ENCODE results near the gene ATG7.

ATG7 gene

DNA sequence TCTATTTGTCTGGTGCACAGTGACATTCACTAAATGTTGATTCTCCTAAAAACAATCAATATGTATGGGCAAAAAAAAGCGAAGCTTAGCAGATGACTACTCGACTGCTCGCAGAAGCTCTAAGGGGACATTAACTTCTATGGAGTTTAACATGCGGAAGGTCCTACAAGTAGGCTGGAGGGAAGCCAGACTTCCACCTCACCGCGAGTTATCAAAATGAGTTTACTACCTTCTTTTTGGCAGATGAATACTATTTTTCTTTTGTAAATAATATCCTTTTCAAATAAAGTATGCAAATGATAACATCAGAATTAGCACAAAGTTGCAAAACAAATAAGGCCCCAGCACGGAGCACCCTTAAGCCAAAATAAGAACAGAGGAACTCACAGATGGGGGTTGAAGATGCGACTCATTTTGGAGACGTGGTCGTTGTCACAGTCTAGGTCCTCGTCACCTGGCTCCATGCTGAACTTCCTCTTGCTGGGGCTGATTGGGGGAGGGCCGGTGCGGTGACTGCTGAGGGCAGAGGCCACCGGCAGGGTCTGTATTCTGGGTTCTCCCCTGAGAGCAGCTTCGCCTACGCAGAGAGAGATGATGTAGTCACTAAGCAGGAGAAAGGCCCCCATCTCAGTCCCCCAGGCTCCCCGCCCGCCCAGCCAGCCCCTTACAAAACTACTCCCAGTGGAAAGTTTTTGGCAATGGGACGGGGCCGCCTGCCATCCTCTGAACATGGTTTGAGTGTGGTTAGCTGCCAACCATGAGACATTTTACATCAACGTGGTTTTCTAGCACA lies 329.4 kb downstream of the ATG7 start:
- no peak for DNase-seq (ENCODE audit: low read depth)
- TF ChIP-seq, protein P1, sequence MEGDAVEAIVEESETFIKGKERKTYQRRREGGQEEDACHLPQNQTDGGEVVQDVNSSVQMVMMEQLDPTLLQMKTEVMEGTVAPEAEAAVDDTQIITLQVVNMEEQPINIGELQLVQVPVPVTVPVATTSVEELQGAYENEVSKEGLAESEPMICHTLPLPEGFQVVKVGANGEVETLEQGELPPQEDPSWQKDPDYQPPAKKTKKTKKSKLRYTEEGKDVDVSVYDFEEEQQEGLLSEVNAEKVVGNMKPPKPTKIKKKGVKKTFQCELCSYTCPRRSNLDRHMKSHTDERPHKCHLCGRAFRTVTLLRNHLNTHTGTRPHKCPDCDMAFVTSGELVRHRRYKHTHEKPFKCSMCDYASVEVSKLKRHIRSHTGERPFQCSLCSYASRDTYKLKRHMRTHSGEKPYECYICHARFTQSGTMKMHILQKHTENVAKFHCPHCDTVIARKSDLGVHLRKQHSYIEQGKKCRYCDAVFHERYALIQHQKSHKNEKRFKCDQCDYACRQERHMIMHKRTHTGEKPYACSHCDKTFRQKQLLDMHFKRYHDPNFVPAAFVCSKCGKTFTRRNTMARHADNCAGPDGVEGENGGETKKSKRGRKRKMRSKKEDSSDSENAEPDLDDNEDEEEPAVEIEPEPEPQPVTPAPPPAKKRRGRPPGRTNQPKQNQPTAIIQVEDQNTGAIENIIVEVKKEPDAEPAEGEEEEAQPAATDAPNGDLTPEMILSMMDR (conservative IDR thresholded peaks at IDR 0.05; ENCODE audit: low read depth, low read length): no peak
- H3K4me3 ChIP-seq (ENCODE audit: low read length): no peak overlapping the region

- no peak for DNase-seq (ENCODE audit: low read depth)
- no peak overlapping the region for H3K4me3 ChIP-seq (ENCODE audit: low read length)
- TF ChIP-seq, protein P1 (conservative IDR thresholded peaks at IDR 0.05; ENCODE audit: low read depth, low read length): no peak
These were observed 330.1 kb downstream of the ATG7 start for GRCh38 chr3:11602239-11602840.

DNA sequence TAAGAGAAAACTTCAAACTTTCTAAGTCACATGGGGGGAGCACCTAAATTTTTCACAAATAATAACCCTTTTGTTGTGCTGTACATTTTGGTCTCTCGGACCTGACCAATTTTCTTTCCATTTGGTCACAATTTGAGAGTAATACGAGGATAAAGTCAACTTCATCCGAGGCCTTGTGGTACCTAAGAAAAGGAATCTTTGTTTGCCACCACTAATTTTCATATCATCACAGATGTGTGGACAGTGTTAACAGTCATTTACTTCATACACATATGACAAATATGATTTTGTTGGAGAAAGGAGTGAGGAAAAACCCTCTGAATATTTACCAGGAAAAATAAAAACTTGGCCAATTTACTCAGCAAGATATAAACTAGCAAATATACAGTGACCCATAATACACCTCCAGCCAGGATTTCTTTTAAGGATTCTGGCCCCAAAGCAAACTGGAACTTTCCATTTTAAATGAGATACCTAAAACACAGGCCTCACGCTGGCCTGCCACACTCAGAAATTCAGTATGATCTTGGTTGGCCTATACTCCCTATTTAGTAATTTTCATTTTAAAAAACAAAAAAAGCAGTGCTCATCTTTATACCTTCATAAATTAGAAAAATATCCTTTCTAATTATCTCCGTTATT lies 330.8 kb downstream of the ATG7 start:
- DNase-seq (ENCODE audit: low read depth): no peak
- H3K4me3 ChIP-seq (ENCODE audit: low read length): no peak overlapping the region
- TF ChIP-seq, protein P1 (conservative IDR thresholded peaks at IDR 0.05; ENCODE audit: low read depth, low read length): no peak

DNA sequence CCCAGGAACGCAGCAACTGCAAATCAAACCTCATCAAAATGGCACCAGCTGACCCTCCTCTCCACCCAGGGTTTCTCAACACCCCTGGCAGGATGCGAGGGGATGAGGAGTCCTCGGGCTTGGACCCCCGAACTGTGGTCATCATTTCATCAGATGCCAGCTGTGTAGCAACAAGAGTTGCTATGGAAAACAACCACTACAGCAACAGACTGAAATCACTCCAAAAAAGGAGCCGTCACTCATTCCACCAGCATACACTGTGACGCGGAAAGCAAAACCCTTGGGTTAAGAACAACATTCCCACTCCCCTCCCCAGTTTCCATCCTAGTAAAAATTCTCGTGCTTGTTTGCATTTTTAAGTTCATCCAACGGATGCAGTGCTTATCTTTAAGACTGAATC lies 331.4 kb downstream of the ATG7 start:
- TF ChIP-seq, protein P1 (conservative IDR thresholded peaks at IDR 0.05; ENCODE audit: low read depth, low read length): no peak
- DNase-seq (ENCODE audit: low read depth): no peak
- H3K4me3 ChIP-seq (ENCODE audit: low read length): no peak overlapping the region

GRCh38 chr3:11604139-11604892 lies 332.1 kb downstream of the ATG7 start:
- DNase-seq (ENCODE audit: low read depth): no peak
- TF ChIP-seq, protein P1 (conservative IDR thresholded peaks at IDR 0.05; ENCODE audit: low read depth, low read length): no peak
- no peak overlapping the region for H3K4me3 ChIP-seq (ENCODE audit: low read length)

GRCh38 chr3:11605398-11605797 lies 333.2 kb downstream of the ATG7 start:
- no peak overlapping the region for H3K4me3 ChIP-seq (ENCODE audit: low read length)
- no peak for DNase-seq (ENCODE audit: low read depth)
- TF ChIP-seq, protein P1 (conservative IDR thresholded peaks at IDR 0.05; ENCODE audit: low read depth, low read length): no peak
